DND-41 (cell line): Measurements from ENCODE around the gene GPC6.

Source experiments
- CTCF ChIP-seq: IDR thresholded peaks from 2 replicates; pipeline ENCODE4 v1.5.1; 2012; ENCODE audit warnings: borderline replicate concordance, low read length, moderate library complexity, mild to moderate bottlenecking; ENCODE audit not compliant: poor library complexity, severe bottlenecking; ENCODE audit errors: extremely low read depth
- EZH2 ChIP-seq: IDR thresholded peaks from 3 replicates; pipeline ENCODE4 v1.6.1; 2012; ENCODE audit warnings: borderline replicate concordance, low read depth, mild to moderate bottlenecking, moderate library complexity, low read length, inconsistent platforms; ENCODE audit not compliant: severe bottlenecking

DNA sequence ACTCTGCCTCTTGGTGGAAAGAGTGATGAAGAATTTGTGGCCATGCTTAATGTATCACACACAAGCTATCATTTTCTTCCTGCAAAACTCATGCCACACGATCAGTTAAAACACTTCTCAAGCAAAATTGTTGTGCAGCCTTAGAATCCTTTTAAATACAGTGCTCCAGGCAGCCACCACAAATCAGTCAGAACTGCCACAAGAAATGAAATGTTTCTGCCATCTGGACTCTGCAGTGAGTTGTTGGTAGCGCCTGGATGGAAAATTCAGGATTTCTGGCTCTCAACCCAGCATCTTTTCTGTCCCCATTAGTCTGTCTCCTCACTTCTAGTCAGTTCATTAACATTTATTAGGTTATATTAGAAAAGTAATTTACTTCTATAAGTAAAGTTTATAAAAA lies 179.5 kb downstream of the GPC6 start:
- no peak for TF ChIP-seq CTCF
- TF ChIP-seq EZH2, result no peak
